ENCODE measurements around the gene PRR15L. TPM values are rescaled to one million over a fixed set of nuclear protein-coding genes. Genes with fewer than 3 reads are reported as not detected.

Gene PRR15L
- total RNA-seq, 3 donors from 2014 or later: 38.7 to 105 TPM; not detected in 1

DNA sequence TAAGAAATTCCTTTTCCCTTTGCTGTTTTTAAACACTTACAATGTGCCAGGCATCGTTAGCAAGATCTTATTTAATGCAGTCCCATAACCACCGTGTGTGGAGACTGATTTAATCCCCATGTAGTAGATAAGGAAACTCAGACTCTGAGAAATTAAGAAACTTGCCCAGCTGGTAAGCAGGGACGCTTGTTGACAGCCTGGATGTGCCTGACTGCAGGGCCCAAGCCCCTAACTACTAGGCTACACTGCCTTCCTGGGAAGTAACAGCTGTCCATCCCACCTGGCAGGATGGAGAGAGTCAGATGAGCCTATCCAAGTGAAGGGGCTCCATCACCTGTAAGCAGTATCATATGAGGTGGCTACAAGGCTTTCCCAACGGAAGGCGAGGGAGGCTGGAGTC is 36.3 kb upstream of the PRR15L start:
- no peaks in the 10 kb centered on the region for H3K27me3 ChIP-seq
- no peak for DNase-seq (ENCODE audit: low spot score in 2 of 2)
- TF ChIP-seq, protein P1, sequence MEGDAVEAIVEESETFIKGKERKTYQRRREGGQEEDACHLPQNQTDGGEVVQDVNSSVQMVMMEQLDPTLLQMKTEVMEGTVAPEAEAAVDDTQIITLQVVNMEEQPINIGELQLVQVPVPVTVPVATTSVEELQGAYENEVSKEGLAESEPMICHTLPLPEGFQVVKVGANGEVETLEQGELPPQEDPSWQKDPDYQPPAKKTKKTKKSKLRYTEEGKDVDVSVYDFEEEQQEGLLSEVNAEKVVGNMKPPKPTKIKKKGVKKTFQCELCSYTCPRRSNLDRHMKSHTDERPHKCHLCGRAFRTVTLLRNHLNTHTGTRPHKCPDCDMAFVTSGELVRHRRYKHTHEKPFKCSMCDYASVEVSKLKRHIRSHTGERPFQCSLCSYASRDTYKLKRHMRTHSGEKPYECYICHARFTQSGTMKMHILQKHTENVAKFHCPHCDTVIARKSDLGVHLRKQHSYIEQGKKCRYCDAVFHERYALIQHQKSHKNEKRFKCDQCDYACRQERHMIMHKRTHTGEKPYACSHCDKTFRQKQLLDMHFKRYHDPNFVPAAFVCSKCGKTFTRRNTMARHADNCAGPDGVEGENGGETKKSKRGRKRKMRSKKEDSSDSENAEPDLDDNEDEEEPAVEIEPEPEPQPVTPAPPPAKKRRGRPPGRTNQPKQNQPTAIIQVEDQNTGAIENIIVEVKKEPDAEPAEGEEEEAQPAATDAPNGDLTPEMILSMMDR (IDR thresholded peaks at IDR 0.05): no peak
- no peak for TF ChIP-seq POLR2AphosphoS5 (IDR thresholded peaks at IDR 0.05)
- TF ChIP-seq POLR2A (IDR thresholded peaks at IDR 0.05): no peak
- H3K9me3 ChIP-seq: no peaks in the 10 kb centered on the region
- intact Hi-C loops (cut with DNase I; ENCODE audit: low total_unique reads): no loop called here
- no peaks in the 10 kb centered on the region for H3K36me3 ChIP-seq
- no peak overlapping the region for H3K4me3 ChIP-seq
- H3K4me1 ChIP-seq: no peaks in the 10 kb centered on the region
- no peak overlapping the region for H3K27ac ChIP-seq

DNA sequence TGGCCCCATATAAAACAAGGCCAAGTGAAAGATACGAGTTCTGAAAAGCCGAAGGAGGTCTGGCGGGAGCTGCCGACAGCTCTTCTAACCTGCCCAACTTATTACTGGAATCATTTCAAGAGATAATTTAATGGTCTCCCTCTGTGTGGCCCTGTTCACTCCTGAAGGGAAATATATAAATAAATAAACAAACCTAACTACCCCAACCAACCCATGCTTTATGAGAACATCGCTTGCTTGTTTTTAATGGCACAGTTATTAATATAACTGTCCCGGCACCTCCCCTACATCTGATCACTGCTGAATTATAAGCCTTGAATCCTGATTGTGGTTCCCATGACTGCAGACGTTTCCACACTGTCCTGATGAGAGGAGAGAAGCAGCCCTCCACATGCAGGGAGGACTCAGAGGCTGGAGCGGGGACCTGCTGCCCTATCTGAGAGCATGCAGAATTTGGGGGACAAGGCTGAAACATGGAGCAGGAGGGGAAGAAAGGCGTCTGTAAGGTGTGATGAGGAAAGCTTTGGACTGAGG is 35.4 kb upstream of the PRR15L start:
- H3K36me3 ChIP-seq: no peaks in the 10 kb centered on the region
- intact Hi-C loops (cut with DNase I; ENCODE audit: low total_unique reads): no loop called here
- H3K9me3 ChIP-seq: no peaks in the 10 kb centered on the region
- H3K4me1 ChIP-seq: no peaks in the 10 kb centered on the region
- no peak for DNase-seq (ENCODE audit: low spot score in 2 of 2)
- H3K27me3 ChIP-seq: no peaks in the 10 kb centered on the region
- no peak for TF ChIP-seq POLR2AphosphoS5 (IDR thresholded peaks at IDR 0.05)
- TF ChIP-seq, protein P1 (IDR thresholded peaks at IDR 0.05): no peak
- TF ChIP-seq POLR2A (IDR thresholded peaks at IDR 0.05): no peak
- no peak overlapping the region for H3K4me3 ChIP-seq
- H3K27ac ChIP-seq: no peak overlapping the region

DNA sequence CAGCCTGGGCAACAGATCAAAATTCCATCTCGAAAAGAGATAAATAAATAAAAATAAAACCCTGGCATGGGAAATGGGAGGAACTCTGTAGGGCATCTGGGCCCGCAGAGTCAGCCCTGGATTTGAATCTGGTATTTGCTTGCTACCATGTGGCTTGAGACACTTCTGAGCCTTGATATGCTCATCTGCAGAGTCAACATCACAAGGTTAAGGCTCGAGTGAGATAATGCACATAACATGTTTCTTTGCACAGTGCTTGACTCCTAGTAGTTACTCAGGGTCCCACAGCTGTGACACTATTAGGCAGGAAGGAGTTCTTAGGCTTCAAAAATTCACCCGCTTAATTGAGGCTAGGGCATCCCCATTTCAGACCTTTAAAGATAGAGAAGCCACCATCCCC is 34.5 kb upstream of the PRR15L start:
- H3K4me3 ChIP-seq: no peak overlapping the region
- H3K27ac ChIP-seq: no peak overlapping the region
- no peaks in the 10 kb centered on the region for H3K4me1 ChIP-seq
- no peaks in the 10 kb centered on the region for H3K36me3 ChIP-seq
- no peak for TF ChIP-seq POLR2AphosphoS5 (IDR thresholded peaks at IDR 0.05)
- no peak for TF ChIP-seq POLR2A (IDR thresholded peaks at IDR 0.05)
- TF ChIP-seq, protein P1 (IDR thresholded peaks at IDR 0.05): no peak
- DNase-seq (ENCODE audit: low spot score in 2 of 2): no peak
- intact Hi-C loops (cut with DNase I; ENCODE audit: low total_unique reads): no loop called here
- no peaks in the 10 kb centered on the region for H3K9me3 ChIP-seq
- no peaks in the 10 kb centered on the region for H3K27me3 ChIP-seq

DNA sequence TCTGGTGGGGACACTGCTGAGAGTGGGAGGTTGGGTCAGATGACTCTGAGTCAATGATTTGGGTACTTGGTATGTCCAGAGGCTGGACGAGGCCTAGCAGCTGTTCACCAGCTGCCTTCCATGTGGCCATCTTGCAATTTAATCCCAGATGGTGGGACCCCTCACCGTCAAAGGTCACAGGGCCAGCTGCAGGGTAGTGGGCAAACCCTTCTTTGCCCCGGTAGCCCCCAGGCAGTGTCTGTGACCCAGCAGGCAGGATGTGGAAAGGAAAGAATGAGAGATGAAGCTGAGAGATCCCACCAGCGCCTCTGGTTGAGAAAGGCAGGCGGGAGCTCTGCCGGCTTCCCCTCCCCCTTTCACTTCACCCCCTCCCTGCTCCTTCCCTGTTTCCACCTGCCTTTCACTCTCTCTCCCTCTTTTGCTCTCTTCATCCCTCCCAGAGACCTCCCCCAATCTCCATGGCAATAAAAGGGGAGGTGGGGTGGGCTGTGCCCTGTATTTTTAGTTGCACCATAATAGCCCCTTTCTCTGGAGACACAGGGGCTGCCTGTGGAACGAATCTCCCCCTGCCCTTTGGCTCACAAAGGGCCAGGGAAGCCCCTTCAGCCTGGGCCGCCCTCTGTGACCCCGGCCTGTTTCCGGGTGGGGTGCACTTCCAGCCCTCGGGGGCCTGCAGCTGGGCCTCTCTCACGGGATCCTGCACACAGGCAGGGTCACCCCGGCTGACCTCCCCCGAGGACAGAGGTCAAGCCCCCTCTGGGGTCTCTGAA is 33.5 kb upstream of the PRR15L start:
- intact Hi-C loops (cut with DNase I; ENCODE audit: low total_unique reads): no loop called here
- DNase-seq (ENCODE audit: low spot score in 2 of 2): no peak
- Histone ChIP-seq H3K36me3 (no peaks in the 10 kb centered on the region), H3K27ac (no peak overlapping the region), H3K9me3 (no peaks in the 10 kb centered on the region), H3K27me3 (no peaks in the 10 kb centered on the region), H3K4me1 (no peaks in the 10 kb centered on the region), H3K4me3 (no peak overlapping the region)
- no peak for TF ChIP-seq POLR2A (IDR thresholded peaks at IDR 0.05)
- TF ChIP-seq, protein P1 (IDR thresholded peaks at IDR 0.05): no peak

DNA sequence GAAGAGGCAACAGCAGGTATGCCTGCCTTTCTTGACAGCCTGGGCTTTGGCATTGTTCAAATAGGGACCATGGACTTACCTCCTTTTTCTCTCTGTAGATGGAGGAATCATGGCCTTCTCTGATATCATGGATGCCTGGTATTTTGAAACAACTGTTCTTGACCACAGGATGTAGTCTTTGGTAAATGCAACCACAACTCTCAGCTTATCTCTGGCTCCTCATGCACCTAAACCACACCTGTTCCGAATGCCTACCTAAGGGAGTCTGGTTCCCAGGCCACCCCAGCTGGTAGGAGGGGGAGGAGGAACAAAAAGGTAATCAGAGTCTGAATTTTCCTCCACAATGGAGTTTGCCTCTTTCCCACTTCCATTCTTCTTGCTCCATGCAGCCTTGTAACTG is 32.0 kb upstream of the PRR15L start:
- Histone ChIP-seq H3K27me3 (no peaks in the 10 kb centered on the region), H3K4me3 (no peak overlapping the region), H3K9me3 (no peaks in the 10 kb centered on the region), H3K4me1 (no peaks in the 10 kb centered on the region), H3K27ac (no peak overlapping the region), H3K36me3 (no peaks in the 10 kb centered on the region)
- no peak for DNase-seq (ENCODE audit: low spot score in 2 of 2)
- TF ChIP-seq POLR2AphosphoS5 (IDR thresholded peaks at IDR 0.05) (no peak), POLR2A (IDR thresholded peaks at IDR 0.05) (no peak)
- TF ChIP-seq, protein P1 (IDR thresholded peaks at IDR 0.05): no peak
- intact Hi-C loops (cut with DNase I; ENCODE audit: low total_unique reads): no loop called here

Measured in breast epithelium (tissue), 4 donors.